Measurements from ENCODE around the gene WDR4. TPM values are rescaled to one million over a fixed set of nuclear protein-coding genes. Genes with fewer than 3 reads are reported as not detected.
"Not testable (repeated sequence)": the region's sequence is repeated elsewhere in the genome, so short reads cannot be mapped to it uniquely, and the experiment has no call there.

Gene WDR4
- 12.8 TPM for total RNA-seq

GRCh38 chr21:42878993-42879787 lies at the start of gene WDR4:
Gene WDR4 (minus strand): TSS chr21:42879539. CDS start chr21:42879495, 44 bp downstream.
- H3K9me3 ChIP-seq (ENCODE audit: low read depth, low read length), result no peaks in the 10 kb centered on the region
- peaks cover 21% of the 10 kb centered on the region for H3K4me1 ChIP-seq (ENCODE audit: insufficient read depth, low read length)
- peak within 1 kb of the TSS; percentile 95 for H3K4me3 ChIP-seq (ENCODE audit: low read length)
- H3K27me3 ChIP-seq (ENCODE audit: insufficient read depth, low read length), result no peaks in the 10 kb centered on the region

DNA sequence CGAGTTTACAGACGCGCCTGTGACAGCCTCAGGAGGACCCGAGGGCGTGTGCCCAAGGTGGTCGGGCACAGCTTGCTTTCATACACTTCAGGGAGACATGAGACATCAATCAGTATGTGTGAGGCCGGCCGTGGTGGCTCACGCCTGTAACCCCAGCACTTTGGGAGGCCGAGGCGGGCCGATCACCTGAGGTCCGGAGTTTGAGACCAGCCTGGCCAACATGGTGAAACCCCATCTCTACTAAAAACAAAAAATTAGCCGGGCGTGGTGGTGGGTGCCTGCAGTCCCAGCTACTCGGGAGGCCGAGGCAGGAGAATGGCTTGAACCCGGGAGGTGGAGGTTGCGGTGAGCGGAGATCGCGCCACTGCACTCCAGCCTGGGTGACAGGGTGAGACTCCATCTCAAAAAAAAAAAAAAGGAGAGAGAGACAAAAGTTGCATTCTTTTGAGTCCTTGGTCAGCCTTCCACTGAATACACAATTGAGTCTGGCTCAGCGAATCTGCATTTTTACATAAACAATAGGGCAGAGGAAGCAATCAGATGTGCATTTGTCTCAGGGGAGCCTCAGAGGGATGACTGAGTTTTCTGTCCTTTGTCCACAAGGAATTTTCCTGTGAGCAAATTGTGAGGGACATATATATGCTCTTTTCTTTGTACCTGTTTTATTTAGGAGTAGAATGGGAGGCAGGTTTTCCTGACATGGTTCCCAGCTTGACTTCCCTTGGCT lies 48.3 kb upstream of the WDR4 start:
- not testable (repeated sequence) for H3K4me3 ChIP-seq (ENCODE audit: low read length); H3K9me3 ChIP-seq (ENCODE audit: low read depth, low read length)
- H3K4me1 ChIP-seq (ENCODE audit: insufficient read depth, low read length), result peaks cover 14% of the 10 kb centered on the region

GRCh38 chr21:42925114-42925926 lies 46.0 kb upstream of the WDR4 start, which contains the start of gene ERVH48-1:
Gene ERVH48-1 (minus strand): TSS chr21:42925630. CDS start chr21:42919006, 6,624 bp downstream.
- Histone ChIP-seq H3K27me3 (ENCODE audit: insufficient read depth, low read length) (no peaks in the 10 kb centered on the region), H3K9me3 (ENCODE audit: low read depth, low read length) (no peaks in the 10 kb centered on the region), H3K4me3 (ENCODE audit: low read length) (no peak within 1 kb of the TSS), H3K4me1 (ENCODE audit: insufficient read depth, low read length) (peaks cover 14% of the 10 kb centered on the region)

More for the DNA sequence above, 48.3 kb upstream of the WDR4 start:
- not testable (repeated sequence) for H3K27me3 ChIP-seq (ENCODE audit: insufficient read depth, low read length)

GRCh38 chr21:42924433-42924751 lies 45.1 kb upstream of the WDR4 start:
- H3K4me3 ChIP-seq (ENCODE audit: low read length), result no peak overlapping the region
- H3K9me3 ChIP-seq (ENCODE audit: low read depth, low read length), result no peaks in the 10 kb centered on the region
- H3K4me1 ChIP-seq (ENCODE audit: insufficient read depth, low read length), result peaks cover 14% of the 10 kb centered on the region
- H3K27me3 ChIP-seq (ENCODE audit: insufficient read depth, low read length), result no peaks in the 10 kb centered on the region

GRCh38 chr21:42923553-42924432 lies 44.5 kb upstream of the WDR4 start:
- Histone ChIP-seq H3K9me3 (ENCODE audit: low read depth, low read length) (no peaks in the 10 kb centered on the region), H3K27me3 (ENCODE audit: insufficient read depth, low read length) (no peaks in the 10 kb centered on the region), H3K4me3 (ENCODE audit: low read length) (no peak overlapping the region), H3K4me1 (ENCODE audit: insufficient read depth, low read length) (peaks cover 14% of the 10 kb centered on the region)

DNA sequence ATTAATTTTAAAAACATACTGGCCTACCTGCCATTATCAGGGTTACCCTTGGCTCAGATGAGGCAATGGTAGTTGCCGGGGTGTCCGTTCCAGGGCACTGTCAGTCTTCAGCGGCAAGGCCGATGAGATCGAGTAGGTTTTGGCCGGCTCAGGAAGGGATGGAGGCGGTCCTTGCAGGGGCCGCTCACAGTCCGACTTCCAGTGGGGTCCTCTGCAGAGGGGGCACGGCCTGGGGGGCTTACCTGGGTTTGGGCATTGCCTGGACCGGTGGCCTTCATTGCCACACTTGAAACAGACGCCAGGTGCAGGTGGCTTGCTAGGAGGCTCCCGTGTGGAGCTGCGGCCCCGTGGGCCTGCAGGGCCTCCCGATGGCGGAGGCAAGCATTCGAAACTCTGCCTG lies 43.6 kb upstream of the WDR4 start:
- peaks cover 14% of the 10 kb centered on the region for H3K4me1 ChIP-seq (ENCODE audit: insufficient read depth, low read length)
- H3K4me3 ChIP-seq (ENCODE audit: low read length), result no peak overlapping the region
- no peaks in the 10 kb centered on the region for H3K27me3 ChIP-seq (ENCODE audit: insufficient read depth, low read length)
- H3K9me3 ChIP-seq (ENCODE audit: low read depth, low read length), result no peaks in the 10 kb centered on the region

- Histone ChIP-seq H3K4me1 (ENCODE audit: insufficient read depth, low read length) (peaks cover 14% of the 10 kb centered on the region), H3K4me3 (ENCODE audit: low read length) (no peak overlapping the region), H3K9me3 (ENCODE audit: low read depth, low read length) (no peaks in the 10 kb centered on the region), H3K27me3 (ENCODE audit: insufficient read depth, low read length) (no peaks in the 10 kb centered on the region)
These were observed 42.6 kb upstream of the WDR4 start for GRCh38 chr21:42921927-42922326.

DNA sequence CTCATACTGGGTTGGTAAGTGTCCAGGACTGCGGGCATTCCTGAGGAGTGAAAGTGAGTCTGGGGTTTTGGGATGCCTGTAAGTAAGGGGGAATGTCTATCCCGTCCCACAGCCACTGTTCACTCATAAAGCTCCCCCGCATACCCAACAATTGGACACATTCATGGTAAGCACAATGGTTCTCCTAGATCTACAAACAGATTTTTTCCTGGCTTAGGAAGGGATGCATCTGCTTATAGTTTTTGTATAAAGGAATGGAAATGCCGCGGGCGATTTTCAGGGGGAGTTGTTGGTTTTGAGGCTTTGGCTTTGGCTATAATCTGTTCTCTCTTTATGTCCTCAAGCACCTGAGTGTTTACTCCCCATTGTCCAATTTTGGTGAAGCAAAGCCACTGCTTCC lies 39.0 kb upstream of the WDR4 start:
- Histone ChIP-seq H3K27me3 (ENCODE audit: insufficient read depth, low read length) (no peaks in the 10 kb centered on the region), H3K4me3 (ENCODE audit: low read length) (no peak overlapping the region), H3K4me1 (ENCODE audit: insufficient read depth, low read length) (peaks cover 3% of the 10 kb centered on the region), H3K9me3 (ENCODE audit: low read depth, low read length) (no peaks in the 10 kb centered on the region)

DNA sequence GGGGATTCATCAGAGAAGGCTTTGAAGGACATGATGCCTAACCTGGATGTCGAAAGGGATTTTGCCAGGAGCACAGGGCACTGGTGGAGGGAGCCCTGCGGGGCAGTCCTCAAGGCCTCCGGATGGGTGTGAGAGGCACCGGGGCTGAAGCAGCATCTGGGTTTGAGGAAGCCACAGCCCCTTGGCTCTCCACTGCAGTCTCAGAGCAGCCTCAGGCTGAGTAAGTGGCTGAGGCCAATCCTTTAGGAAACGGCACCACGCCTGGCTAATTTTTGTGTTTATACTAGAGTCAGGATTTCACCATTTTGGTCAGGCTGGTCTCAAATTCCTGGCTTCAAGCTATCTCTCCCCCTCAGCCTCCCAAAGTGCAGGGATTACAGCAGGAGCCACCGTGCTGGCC lies 34.1 kb upstream of the WDR4 start:
- Histone ChIP-seq H3K4me1 (ENCODE audit: insufficient read depth, low read length) (no peaks in the 10 kb centered on the region), H3K4me3 (ENCODE audit: low read length) (no peak overlapping the region), H3K27me3 (ENCODE audit: insufficient read depth, low read length) (no peaks in the 10 kb centered on the region), H3K9me3 (ENCODE audit: low read depth, low read length) (no peaks in the 10 kb centered on the region)

- not testable (repeated sequence) for H3K4me1 ChIP-seq (ENCODE audit: insufficient read depth, low read length); H3K4me3 ChIP-seq (ENCODE audit: low read length); H3K27me3 ChIP-seq (ENCODE audit: insufficient read depth, low read length); H3K9me3 ChIP-seq (ENCODE audit: low read depth, low read length)
These were observed 32.6 kb upstream of the WDR4 start for GRCh38 chr21:42911920-42912319.

DNA sequence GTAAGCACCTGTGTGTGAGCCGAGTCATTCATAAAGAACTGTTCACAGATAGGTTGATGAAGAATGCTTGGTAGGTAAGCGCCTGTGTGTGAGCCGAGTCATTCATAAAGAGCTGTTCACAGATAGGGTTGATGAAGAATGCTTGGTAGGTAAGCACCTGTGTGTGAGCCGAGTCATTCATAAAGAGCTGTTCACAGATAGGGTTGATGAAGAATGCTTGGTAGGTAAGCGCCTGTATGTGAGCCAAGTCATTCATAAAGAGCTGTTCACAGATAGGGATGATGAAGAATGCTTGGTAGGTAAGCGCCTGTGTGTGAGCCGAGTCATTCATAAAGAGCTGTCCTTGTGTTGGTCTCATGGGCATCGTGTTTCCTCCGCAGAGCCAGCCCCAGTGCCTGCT lies 29.1 kb upstream of the WDR4 start:
- H3K4me3 ChIP-seq (ENCODE audit: low read length); H3K4me1 ChIP-seq (ENCODE audit: insufficient read depth, low read length); H3K9me3 ChIP-seq (ENCODE audit: low read depth, low read length); H3K27me3 ChIP-seq (ENCODE audit: insufficient read depth, low read length): not testable (repeated sequence)

DNA sequence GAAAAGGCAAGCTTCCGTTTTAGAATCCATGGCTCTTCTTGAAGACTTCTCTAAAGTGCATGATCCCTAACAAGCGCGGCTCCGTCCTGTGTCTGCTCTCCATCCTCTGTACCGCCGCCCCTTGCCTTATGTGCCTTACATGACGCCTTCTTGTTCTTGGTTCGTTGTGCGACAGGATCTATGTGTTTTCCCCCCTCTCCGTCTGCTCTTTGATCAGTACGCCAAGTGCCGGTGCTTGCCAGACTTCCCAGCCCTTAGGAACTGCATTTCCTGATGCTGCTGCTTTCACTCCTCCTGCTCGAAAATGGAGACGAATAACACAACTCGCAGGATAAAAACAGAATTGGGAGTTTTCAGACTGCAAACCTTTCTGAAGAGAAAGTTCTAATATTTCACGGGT lies 26.9 kb upstream of the WDR4 start:
- H3K4me3 ChIP-seq (ENCODE audit: low read length), result no peak overlapping the region
- no peaks in the 10 kb centered on the region for H3K27me3 ChIP-seq (ENCODE audit: insufficient read depth, low read length)
- no peaks in the 10 kb centered on the region for H3K9me3 ChIP-seq (ENCODE audit: low read depth, low read length)
- H3K4me1 ChIP-seq (ENCODE audit: insufficient read depth, low read length), result no peaks in the 10 kb centered on the region

- H3K27me3 ChIP-seq (ENCODE audit: insufficient read depth, low read length), result no peaks in the 10 kb centered on the region
- H3K4me1 ChIP-seq (ENCODE audit: insufficient read depth, low read length), result no peaks in the 10 kb centered on the region
- H3K4me3 ChIP-seq (ENCODE audit: low read length), result no peak overlapping the region
- no peaks in the 10 kb centered on the region for H3K9me3 ChIP-seq (ENCODE audit: low read depth, low read length)
These were observed 25.9 kb upstream of the WDR4 start for GRCh38 chr21:42905195-42905594.

DNA sequence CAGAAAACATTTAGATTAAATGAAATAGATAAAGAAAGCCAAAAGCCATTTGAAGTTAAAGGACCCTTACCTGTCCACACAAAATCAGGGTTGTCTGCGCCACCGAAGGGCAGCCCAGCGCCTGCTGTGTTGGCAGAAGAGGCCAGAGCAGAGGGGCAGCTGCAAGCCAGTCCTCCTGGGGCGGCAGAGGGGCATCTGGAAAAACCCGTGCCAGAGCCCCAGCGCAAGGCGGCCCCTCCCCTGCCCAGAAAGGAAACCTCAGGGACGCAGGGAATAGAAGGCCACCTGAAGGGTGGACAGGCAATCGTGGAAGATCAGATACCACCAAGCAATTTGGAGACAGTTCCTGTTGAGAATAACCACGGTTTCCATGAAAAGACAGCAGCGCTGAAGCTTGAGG lies 24.5 kb upstream of the WDR4 start:
- no peaks in the 10 kb centered on the region for H3K9me3 ChIP-seq (ENCODE audit: low read depth, low read length)
- no peak overlapping the region for H3K4me3 ChIP-seq (ENCODE audit: low read length)
- H3K4me1 ChIP-seq (ENCODE audit: insufficient read depth, low read length), result no peaks in the 10 kb centered on the region
- no peaks in the 10 kb centered on the region for H3K27me3 ChIP-seq (ENCODE audit: insufficient read depth, low read length)
